Ishikawa (cell line): ENCODE results near the gene CFAP46.

Source experiments
- EP300 ChIP-seq: IDR thresholded peaks from 2 replicates; pipeline ENCODE4 v1.6.1; 2012; ENCODE audit warnings: borderline replicate concordance
- FOXM1 ChIP-seq: IDR thresholded peaks from 2 replicates; pipeline ENCODE4 v1.6.1; 2012; ENCODE audit warnings: low read depth, borderline replicate concordance
- RAD21 ChIP-seq: IDR thresholded peaks from 2 replicates; pipeline ENCODE4 v1.6.1; 2012; ENCODE audit warnings: low read depth
- TEAD4 ChIP-seq: IDR thresholded peaks from 2 replicates; pipeline ENCODE4 v1.6.1; 2012

- TF ChIP-seq EP300: no peak
- TF ChIP-seq RAD21: no peak
- no peak for TF ChIP-seq TEAD4
- no peak for TF ChIP-seq FOXM1
These were observed 168.0 kb downstream of the CFAP46 start for GRCh38 chr10:132774181-132774901.
